Measurements from ENCODE around the gene HASPIN. TPM values are rescaled to one million over a fixed set of nuclear protein-coding genes. Genes with fewer than 3 reads are reported as not detected.

HASPIN gene
- total and polyA plus RNA-seq, 9 of the 15 experiments (the other 6 are each of a cell fraction or from before 2014, with no cell fraction given): 0.81 to 13.5 (median 9.9) TPM

DNA sequence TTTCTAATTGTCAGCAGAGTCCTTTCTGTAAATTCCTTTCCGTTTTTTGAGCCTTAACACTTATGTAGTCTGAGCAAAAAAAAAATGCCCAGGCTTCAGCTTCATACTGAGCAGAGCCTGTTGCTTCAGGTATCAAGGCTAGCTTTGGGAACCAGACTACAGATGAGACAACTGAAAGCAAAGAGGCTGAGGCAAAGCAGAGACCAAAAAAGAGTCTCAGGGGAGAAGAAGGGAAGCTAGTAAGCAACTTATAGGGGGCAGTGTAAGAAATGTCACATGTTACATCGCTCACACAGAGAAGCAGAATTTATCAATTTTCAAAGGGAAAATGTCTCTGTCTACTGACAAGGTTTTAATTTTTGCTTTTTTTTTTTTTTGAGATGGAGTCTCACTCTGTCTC lies 3.3 kb downstream of the HASPIN start:
- POLR2A ChIA-PET: interaction anchor here (1.4 kb wide), 1 partner anchor 10 kb away, joined by 6 read pairs; no protein-coding TSS in a partner anchor
- Histone ChIP-seq H2AFZ (ENCODE audit: low read depth, low read length) (no peak overlapping the region), H3K9me1 (ENCODE audit: control insufficient read depth, insufficient read depth, low read length) (no peaks in the 10 kb centered on the region), H3K4me2 (ENCODE audit: insufficient read depth, low read length) (no peak overlapping the region), H3K36me3 (ENCODE audit: control insufficient read depth, insufficient read depth, low read length) (peaks cover 26% of the 10 kb centered on the region), H3K4me1 (replicated peaks in 1 of 2; ENCODE audit: control insufficient read depth in 2 of 2, insufficient read depth in 2 of 2, low read length in 2 of 2) (peaks cover 15 to 19% of the 10 kb centered on the region in 2 experiments; a peak in 4 of 5 replicates), H4K20me1 (replicated peaks; ENCODE audit: control insufficient read depth, insufficient read depth, low read length) (no peaks in the 10 kb centered on the region; the same call in 1 of the 2 replicates), H3K27me3 (ENCODE audit: control insufficient read depth in 2 of 2, insufficient read depth in 2 of 2, low read length in 2 of 2) (no peaks in the 10 kb centered on the region), H3K27ac (ENCODE audit: extremely low read depth, low read depth, low read length) (no peak overlapping the region), H3K4me3 (no peak overlapping the region), H3K79me2 (ENCODE audit: control insufficient read depth, insufficient read depth, low read length) (peaks cover 49% of the 10 kb centered on the region), H3K9ac (ENCODE audit: insufficient read depth in 1 of 2, low read depth in 2 of 2, low read length in 2 of 2) (no peak overlapping the region), H3K9me3 (replicated peaks; ENCODE audit: control insufficient read depth, insufficient read depth, low read depth, low read length) (no peaks in the 10 kb centered on the region)
- intact Hi-C loops (cut with micrococcal nuclease): no loop called here
- TF ChIP-seq GTF2F1 (IDR thresholded peaks at IDR 0.05; ENCODE audit: low read depth, low read length) (no peak), ZNF134 (CRISPR knock-in tag; conservative IDR thresholded peaks at IDR 0.05) (no peak), ZBED1 (IDR thresholded peaks at IDR 0.05) (no peak), ATF7 (IDR thresholded peaks at IDR 0.05) (no peak), ARID3A (IDR thresholded peaks at IDR 0.05; ENCODE audit: borderline replicate concordance, low read depth, low read length) (no peak), ZNF184 (CRISPR knock-in tag; IDR thresholded peaks at IDR 0.05) (no peak), TCF7L2 (IDR thresholded peaks at IDR 0.05; ENCODE audit: low read depth, low read length) (no peak), DDX20 (tag; IDR thresholded peaks at IDR 0.05; ENCODE audit: low read depth) (no peak), ZNF785 (CRISPR knock-in tag; IDR thresholded peaks at IDR 0.05) (no peak)
- TF ChIP-seq, protein P1, sequence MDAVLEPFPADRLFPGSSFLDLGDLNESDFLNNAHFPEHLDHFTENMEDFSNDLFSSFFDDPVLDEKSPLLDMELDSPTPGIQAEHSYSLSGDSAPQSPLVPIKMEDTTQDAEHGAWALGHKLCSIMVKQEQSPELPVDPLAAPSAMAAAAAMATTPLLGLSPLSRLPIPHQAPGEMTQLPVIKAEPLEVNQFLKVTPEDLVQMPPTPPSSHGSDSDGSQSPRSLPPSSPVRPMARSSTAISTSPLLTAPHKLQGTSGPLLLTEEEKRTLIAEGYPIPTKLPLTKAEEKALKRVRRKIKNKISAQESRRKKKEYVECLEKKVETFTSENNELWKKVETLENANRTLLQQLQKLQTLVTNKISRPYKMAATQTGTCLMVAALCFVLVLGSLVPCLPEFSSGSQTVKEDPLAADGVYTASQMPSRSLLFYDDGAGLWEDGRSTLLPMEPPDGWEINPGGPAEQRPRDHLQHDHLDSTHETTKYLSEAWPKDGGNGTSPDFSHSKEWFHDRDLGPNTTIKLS (IDR thresholded peaks at IDR 0.05; ENCODE audit: borderline replicate concordance, low read depth): no peak
- DNase-seq (ENCODE audit: extremely low read depth in 1 of 4, low spot score in 3 of 4) (no peak), FAIRE-seq (no peak), ATAC-seq (no peak)
- in situ Hi-C loops (cut with MboI): no loop called here
- no TSS peak for BruUV-seq (replicated peaks)
- WGBS (ENCODE audit: insufficient coverage, low coverage, missing lambda C conversion rate): 79% methylated on average over 2 of the region's 2 CpGs
- CTCF ChIA-PET (ENCODE audit: low intra/inter-chr PET ratio): no interaction called here
